Colon (tissue), 2 donors: Measurements from ENCODE around the gene VKORC1.

Source experiments
- FAIRE-seq: peaks from 2 replicates; lab custom pipeline; 2012; peaks lifted over from hg19 to GRCh38; lab: Jason Lieb, UNC
- donor health status: control.
- donor health status: control.

Gene VKORC1

GRCh38 chr16:31063495-31063842 lies 31.1 kb downstream of the VKORC1 start:
- no peak for FAIRE-seq

DNA sequence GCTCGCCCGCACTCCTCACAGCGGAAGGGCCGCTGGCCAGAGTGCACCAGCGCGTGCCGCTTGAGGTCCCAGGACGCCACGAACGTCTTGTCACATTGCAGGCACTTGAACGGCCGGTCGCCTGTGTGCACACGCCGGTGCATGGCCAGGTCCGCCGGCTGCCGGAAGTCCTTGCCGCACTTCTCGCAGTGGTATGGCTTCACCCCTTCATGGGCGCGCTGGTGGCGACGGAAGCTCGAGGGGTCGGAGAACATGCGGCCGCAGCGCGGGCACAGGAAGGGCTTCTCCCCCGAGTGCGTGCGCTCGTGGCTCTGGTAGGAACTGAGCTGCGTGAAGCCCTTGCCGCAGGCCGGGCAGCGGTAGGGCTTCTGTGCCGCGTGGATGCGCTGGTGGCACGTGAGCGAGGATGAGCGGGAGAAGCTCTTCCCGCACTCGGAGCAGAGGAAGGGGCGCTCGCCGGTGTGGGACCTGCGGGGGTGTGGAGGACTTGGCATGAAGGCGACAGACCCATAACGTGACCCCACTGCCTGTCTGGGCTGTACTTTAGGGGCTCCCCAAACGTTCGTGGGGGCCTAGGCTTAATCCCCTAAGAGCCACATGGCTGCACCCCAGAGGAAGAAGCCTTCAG lies 32.7 kb downstream of the VKORC1 start:
- no peak for FAIRE-seq

GRCh38 chr16:31061126-31061812 lies 33.3 kb downstream of the VKORC1 start:
- FAIRE-seq = no peak

DNA sequence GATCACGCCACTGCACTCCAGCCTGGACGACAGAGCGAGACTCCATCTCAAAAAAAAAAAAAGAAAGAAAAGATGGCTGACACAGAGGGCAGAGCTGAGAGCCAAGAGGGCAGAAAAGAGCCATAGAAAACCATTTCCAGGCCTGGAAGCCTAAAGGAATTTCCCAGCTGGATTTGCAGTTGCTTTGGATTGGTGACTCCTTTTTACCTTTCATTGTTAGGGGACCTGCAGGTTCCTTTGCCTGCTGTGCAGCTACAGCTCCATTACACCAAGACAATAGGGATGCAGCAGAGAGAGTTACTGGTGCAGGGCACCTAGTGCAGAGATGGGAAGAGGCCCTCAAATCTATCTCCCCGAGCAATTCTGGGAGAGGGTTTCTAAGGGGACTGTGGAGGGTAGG lies 39.0 kb downstream of the VKORC1 start:
- no peak for FAIRE-seq

DNA sequence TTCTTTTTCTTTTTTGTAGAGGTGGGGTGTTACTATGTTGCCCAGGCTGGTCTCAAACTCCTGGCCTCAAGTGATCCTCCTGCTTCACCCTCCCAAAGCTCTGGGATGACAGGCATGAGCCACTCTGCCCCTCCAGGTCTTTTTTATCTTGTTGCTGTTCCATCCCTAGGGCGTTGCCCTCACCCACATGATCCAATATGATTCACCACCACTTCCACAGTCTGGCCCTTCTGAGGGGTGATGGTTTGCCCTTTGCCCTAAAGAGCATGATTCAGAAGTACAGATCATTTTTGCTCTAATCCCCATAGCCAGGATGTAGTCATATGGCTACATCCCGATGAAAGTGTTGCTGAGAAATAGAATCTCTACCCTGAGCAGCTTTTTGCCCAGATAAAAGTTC lies 42.5 kb downstream of the VKORC1 start:
- FAIRE-seq = no peak

DNA sequence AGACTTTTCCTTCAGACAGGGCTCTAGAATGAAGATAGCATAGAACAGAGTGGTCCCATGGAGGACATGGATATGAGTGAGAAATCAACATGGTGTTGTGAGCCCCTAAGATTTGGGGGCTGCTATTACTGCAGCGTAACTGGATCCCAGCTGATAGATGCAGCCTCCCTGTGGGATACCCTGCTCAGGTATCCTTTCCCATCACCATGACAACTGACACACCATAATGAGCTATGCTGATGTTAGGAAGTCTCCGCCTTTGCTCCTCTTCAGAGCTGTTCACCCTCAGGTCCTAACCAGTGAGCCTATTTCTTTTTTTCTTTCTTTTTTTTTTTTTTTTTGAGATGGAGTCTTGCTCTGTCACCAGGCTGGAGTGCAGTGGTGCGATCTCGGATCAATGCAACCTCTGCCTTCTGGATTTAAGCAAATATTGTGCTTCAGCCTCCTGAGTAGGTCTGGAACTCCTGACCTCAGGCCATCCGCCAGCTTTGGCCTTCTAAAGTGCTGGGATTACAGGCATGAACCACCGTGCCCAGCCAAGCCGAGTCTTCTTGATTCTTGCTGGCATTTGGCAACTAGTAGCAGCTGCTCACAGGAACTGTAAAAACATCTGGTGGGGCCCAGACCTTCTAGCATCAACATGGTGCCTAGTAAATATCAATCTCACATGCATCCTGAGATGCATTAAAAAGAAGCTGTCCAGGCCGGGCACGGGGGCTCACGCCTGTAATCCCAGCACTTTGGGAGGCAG lies 44.1 kb downstream of the VKORC1 start:
- FAIRE-seq = no peak

- no peak for FAIRE-seq
Measured at GRCh38 chr16:31043898-31044481, 50.6 kb downstream of the VKORC1 start.

- no peak for FAIRE-seq
Measured at GRCh38 chr16:31043352-31043751, 51.2 kb downstream of the VKORC1 start.

DNA sequence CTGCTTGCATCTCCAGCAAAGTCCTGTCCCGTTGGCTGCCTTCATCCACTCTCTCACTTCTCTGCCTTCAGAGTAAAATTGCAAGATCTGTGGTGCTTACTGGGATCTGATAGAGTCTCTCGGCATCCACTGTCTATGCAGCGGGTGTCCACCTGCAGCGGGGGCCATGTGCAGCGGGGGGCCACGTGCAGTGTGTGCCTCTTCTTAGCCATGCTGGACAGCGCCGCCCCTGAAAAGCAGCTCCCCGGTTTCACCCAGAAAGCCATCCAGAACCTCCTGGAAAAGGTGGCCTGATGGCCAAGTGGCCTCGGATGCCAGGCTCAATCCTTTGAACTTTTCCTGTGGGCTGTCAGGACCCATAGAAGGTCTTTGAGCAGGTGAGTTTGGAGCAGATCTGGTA lies 51.7 kb downstream of the VKORC1 start:
- FAIRE-seq = no peak
